ENCODE measurements around the gene MIEF2. TPM values are rescaled to one million over a fixed set of nuclear protein-coding genes. Genes with fewer than 3 reads are reported as not detected.

MIEF2 gene
- total RNA-seq, 1 experiment from 2014 or later, result 11.2 TPM

- no peak for ATAC-seq
- intact Hi-C loops (cut with micrococcal nuclease; ENCODE audit: unreplicated experiment), result no loop called here
- ChIA-PET POLR2A (no interaction called here), CTCF (no interaction called here)
- no peak overlapping the region for H3K4me3 ChIP-seq (ENCODE audit: low read depth in 2 of 2, low read length in 2 of 2)
- DNase-seq (ENCODE audit: low read depth, low spot score), result no peak
- no peaks in the 10 kb centered on the region for H3K9me3 ChIP-seq (ENCODE audit: control insufficient read depth, insufficient read depth, low read depth, low read length)
- TF ChIP-seq TCF7L2 (IDR thresholded peaks at IDR 0.05; ENCODE audit: low read depth, low read length) (no peak), CTCF (IDR thresholded peaks at IDR 0.05) (no peak), POLR2AphosphoS5 (IDR thresholded peaks at IDR 0.05; ENCODE audit: low read depth, low read length) (no peak), SIN3A (IDR thresholded peaks at IDR 0.05; ENCODE audit: borderline replicate concordance, insufficient read depth, low read depth, low read length) (no peak), REST (IDR thresholded peaks at IDR 0.05; ENCODE audit: insufficient read depth in 1 of 2, low read depth in 2 of 2, low read length in 1 of 2) (no peak)
- H3K27ac ChIP-seq (ENCODE audit: low read length), result no peak overlapping the region
- no peaks in the 10 kb centered on the region; the same call in 1 of the 2 replicates for H3K36me3 ChIP-seq (ENCODE audit: control insufficient read depth, insufficient read depth, low read length)
- no TSS peak for BruUV-seq (replicated peaks)
- H3K27me3 ChIP-seq (ENCODE audit: control insufficient read depth, insufficient read depth, low read length), result no peaks in the 10 kb centered on the region
- no peaks in the 10 kb centered on the region for H3K4me1 ChIP-seq (ENCODE audit: control insufficient read depth, insufficient read depth, low read length)
- in situ Hi-C loops (cut with HindIII; ENCODE audit: low pct_unique_long_range_greater_than_20kb, low sequenced_read_pairs), result no loop called here
Measured at GRCh38 chr17:18250708-18251107, 9.8 kb upstream of the MIEF2 start.

- Histone ChIP-seq H3K9me3 (ENCODE audit: control insufficient read depth, insufficient read depth, low read depth, low read length) (no peaks in the 10 kb centered on the region), H3K4me1 (ENCODE audit: control insufficient read depth, insufficient read depth, low read length) (no peaks in the 10 kb centered on the region), H3K27ac (ENCODE audit: low read length) (no peak overlapping the region), H3K27me3 (ENCODE audit: control insufficient read depth, insufficient read depth, low read length) (no peaks in the 10 kb centered on the region), H3K4me3 (ENCODE audit: low read depth in 2 of 2, low read length in 2 of 2) (no peak overlapping the region), H3K36me3 (ENCODE audit: control insufficient read depth, insufficient read depth, low read length) (no peaks in the 10 kb centered on the region; the same call in 1 of the 2 replicates)
- TF ChIP-seq SIN3A (IDR thresholded peaks at IDR 0.05; ENCODE audit: borderline replicate concordance, insufficient read depth, low read depth, low read length) (no peak), TCF7L2 (IDR thresholded peaks at IDR 0.05; ENCODE audit: low read depth, low read length) (no peak), CTCF (IDR thresholded peaks at IDR 0.05) (no peak)
- DNase-seq (ENCODE audit: low read depth, low spot score), result no peak
- ATAC-seq, result no peak
- ChIA-PET CTCF (no interaction called here), POLR2A (no interaction called here)
- in situ Hi-C loops (cut with HindIII; ENCODE audit: low pct_unique_long_range_greater_than_20kb, low sequenced_read_pairs), result no loop called here
- intact Hi-C loops (cut with micrococcal nuclease; ENCODE audit: unreplicated experiment), result no loop called here
- BruUV-seq (replicated peaks), result no TSS peak
Measured at GRCh38 chr17:18251204-18251603, 9.3 kb upstream of the MIEF2 start.

Data from Panc1 (cell line).